ENCODE measurements around the gene BTBD2. TPM values are rescaled to one million over a fixed set of nuclear protein-coding genes. Genes with fewer than 3 reads are reported as not detected.

BTBD2 gene
- total RNA-seq, 3 donors from 2014 or later = 52.0 to 67.2 (median 54.4) TPM

GRCh38 chr19:1968279-1969175 is 47.0 kb downstream of the BTBD2 start:
- H3K9me3 ChIP-seq = no peaks in the 10 kb centered on the region
- H3K4me1 ChIP-seq = no peaks in the 10 kb centered on the region
- H3K4me3 ChIP-seq = no peak overlapping the region
- no peaks in the 10 kb centered on the region for H3K36me3 ChIP-seq
- DNase-seq (ENCODE audit: low spot score in 2 of 2) = no peak
- intact Hi-C loops (cut with DNase I; ENCODE audit: low total_unique reads) = no loop called here
- H3K27me3 ChIP-seq = no peaks in the 10 kb centered on the region
- H3K27ac ChIP-seq = no peak overlapping the region
- TF ChIP-seq POLR2A (IDR thresholded peaks at IDR 0.05) (no peak), CTCF (IDR thresholded peaks at IDR 0.05) (no peak), POLR2AphosphoS5 (IDR thresholded peaks at IDR 0.05) (no peak)

- H3K36me3 ChIP-seq = no peaks in the 10 kb centered on the region
- TF ChIP-seq POLR2AphosphoS5 (IDR thresholded peaks at IDR 0.05) = no peak
- TF ChIP-seq POLR2A (IDR thresholded peaks at IDR 0.05) = no peak
- TF ChIP-seq CTCF (IDR thresholded peaks at IDR 0.05) = no peak
- no peaks in the 10 kb centered on the region for H3K27me3 ChIP-seq
- no peaks in the 10 kb centered on the region for H3K9me3 ChIP-seq
- no peak for DNase-seq (ENCODE audit: low spot score in 2 of 2)
- intact Hi-C loops (cut with DNase I; ENCODE audit: low total_unique reads) = no loop called here
- H3K4me1 ChIP-seq = no peaks in the 10 kb centered on the region
- H3K4me3 ChIP-seq = no peak overlapping the region
- no peak overlapping the region for H3K27ac ChIP-seq
Measured at GRCh38 chr19:1967087-1967608, 48.4 kb downstream of the BTBD2 start.

GRCh38 chr19:1962674-1963073 is 52.8 kb downstream of the BTBD2 start:
- intact Hi-C loops (cut with DNase I; ENCODE audit: low total_unique reads) = no loop called here
- Histone ChIP-seq H3K9me3 (no peaks in the 10 kb centered on the region), H3K4me3 (no peak overlapping the region), H3K27me3 (no peaks in the 10 kb centered on the region), H3K27ac (no peak overlapping the region), H3K4me1 (no peaks in the 10 kb centered on the region), H3K36me3 (no peaks in the 10 kb centered on the region)
- DNase-seq (ENCODE audit: low spot score in 2 of 2) = no peak
- TF ChIP-seq POLR2A (IDR thresholded peaks at IDR 0.05) = no peak
- TF ChIP-seq POLR2AphosphoS5 (IDR thresholded peaks at IDR 0.05) = no peak
- no peak for TF ChIP-seq CTCF (IDR thresholded peaks at IDR 0.05)

GRCh38 chr19:1961000-1961883 is 54.3 kb downstream of the BTBD2 start:
- DNase-seq (ENCODE audit: low spot score in 2 of 2) = no peak
- intact Hi-C loops (cut with DNase I; ENCODE audit: low total_unique reads) = no loop called here

More at GRCh38 chr19:1961000-1961883, 54.3 kb downstream of the BTBD2 start:
- Histone ChIP-seq H3K9me3 (no peaks in the 10 kb centered on the region), H3K4me3 (peak overlapping the region in 1 of 3 donors; percentile 22), H3K27me3 (no peaks in the 10 kb centered on the region), H3K27ac (peak overlapping the region in 1 of 2 donors; percentile 43), H3K36me3 (no peaks in the 10 kb centered on the region), H3K4me1 (no peaks in the 10 kb centered on the region)
- TF ChIP-seq CTCF (IDR thresholded peaks at IDR 0.05) (no peak), POLR2A (IDR thresholded peaks at IDR 0.05) (no peak)
